ENCODE results near the gene MOCOS. TPM values are rescaled to one million over a fixed set of nuclear protein-coding genes. Genes with fewer than 3 reads are reported as not detected.

Gene MOCOS
- total RNA-seq, 1 experiment from 2014 or later: 12.1 TPM

GRCh38 chr18:36153771-36154170 lies 33.5 kb upstream of the MOCOS start (continued):
- TF ChIP-seq EZH2phosphoT487 (IDR thresholded peaks at IDR 0.05; ENCODE audit: borderline replicate concordance) (no peak), ZNF274 (IDR thresholded peaks at IDR 0.05; ENCODE audit: low read depth, low read length) (no peak)

- Histone ChIP-seq H3K27me3 (ENCODE audit: insufficient read depth, low read length) (no peaks in the 10 kb centered on the region), H3K79me2 (ENCODE audit: insufficient read depth, low read length) (peaks cover 10% of the 10 kb centered on the region; the same call in 1 of the 2 replicates), H3K36me3 (ENCODE audit: control insufficient read depth in 1 of 2, insufficient read depth in 2 of 2, low read length in 2 of 2) (peaks cover 60 to 65% of the 10 kb centered on the region in 2 experiments), H3K4me2 (ENCODE audit: low read length) (no peak overlapping the region), H3K4me1 (ENCODE audit: control insufficient read depth in 1 of 2, insufficient read depth in 2 of 2, low read length in 2 of 2) (no peaks in the 10 kb centered on the region), H2AFZ (ENCODE audit: low read depth, low read length, poor library complexity, severe bottlenecking) (no peak overlapping the region), H3K9me2 (ENCODE audit: insufficient read depth) (no peaks in the 10 kb centered on the region), H4K20me1 (ENCODE audit: insufficient read depth) (no peaks in the 10 kb centered on the region), H3K4me3 (replicated peaks in 1 of 2; ENCODE audit: low read depth in 1 of 2, low read length in 2 of 2) (no peak overlapping the region), H3K9ac (ENCODE audit: low read length) (no peak overlapping the region), H3K9me3 (ENCODE audit: control insufficient read depth in 1 of 2, insufficient read depth in 1 of 2, low read depth in 1 of 2, low read length in 2 of 2) (no peaks in the 10 kb centered on the region), H3K27ac (ENCODE audit: low read depth, low read length) (no peak overlapping the region)
- no peak for TF ChIP-seq POLR2A (IDR thresholded peaks at IDR 0.05; ENCODE audit: borderline replicate concordance, extremely low read depth, insufficient read depth, insufficient read length)
- TF ChIP-seq YY1 (IDR thresholded peaks at IDR 0.05; ENCODE audit: extremely low read depth, insufficient replicate concordance, low read depth, low read length): no peak
- TF ChIP-seq SP1 (IDR thresholded peaks at IDR 0.05; ENCODE audit: low read depth): no peak
- TF ChIP-seq ZNF274 (IDR thresholded peaks at IDR 0.05; ENCODE audit: low read depth, low read length): no peak
- no peak for TF ChIP-seq REST (IDR thresholded peaks at IDR 0.05; ENCODE audit: low read depth)
- TF ChIP-seq SRF (IDR thresholded peaks at IDR 0.05; ENCODE audit: low read depth): no peak
- TF ChIP-seq MAX (IDR thresholded peaks at IDR 0.05): no peak
- POLR2A ChIA-PET: no interaction called here
- DNase-seq (ENCODE audit: low read depth, low spot score): no peak
- CTCF ChIA-PET: no interaction called here
- ATAC-seq: no peak
- no TSS peak for BruUV-seq (replicated peaks)
- RAD21 ChIA-PET (ENCODE audit: low non-redundant PET in 1 of 2, low total read pairs in 2 of 2, uncharacterized antibody in 2 of 2, unreplicated experiment in 2 of 2): no interaction called here
- intact Hi-C loops (cut with micrococcal nuclease): no loop called here
These were observed 31.2 kb upstream of the MOCOS start for GRCh38 chr18:36155851-36156757.
